HCT116 (cell line): Measurements from ENCODE around the gene C1QL4. TPM values are rescaled to one million over a fixed set of nuclear protein-coding genes. Genes with fewer than 3 reads are reported as not detected.

Experiments
- ATAC-seq: fragments of 200-7000 bp; cut with Tn5 transposase; 2 replicates; pipeline ENCODE4 v1.9.1; 2020; ENCODE audit warnings: mild to moderate bottlenecking, moderate library complexity
- BruUV-seq: library from RNA; stranded (reverse); fragments of 400-500 nt; replicated peaks from 2 replicates; lab custom pipeline; 2021; lab: Mats Ljungman, UMichigan
- CTCF ChIA-PET: fragments of 300-600 bp; sonication (Branson Sonifier 250); formaldehyde crosslinking; loops from one replicate; lab custom pipeline; 2021; ENCODE audit warnings: antibody characterized with exemption; lab: Charles Lee
- POLR2A ChIA-PET: fragments of 300-600, 350-600 bp; sonication (Branson Sonifier 250); formaldehyde crosslinking; loops from one replicate; lab custom pipeline; 2021; ENCODE audit warnings: antibody characterized with exemption; lab: Charles Lee
- RAD21 ChIA-PET, 2 experiments: fragments of 300-600 bp; sonication (Branson Sonifier 250); formaldehyde crosslinking; loops; one replicate each; lab custom pipeline; 2023; ENCODE audit warnings: low total read pairs in 2 of 2; ENCODE audit not compliant: uncharacterized antibody in 2 of 2, unreplicated experiment in 2 of 2, low non-redundant PET in 1 of 2; lab: Charles Lee
- DNase-seq: peaks from one replicate; pipeline ENCODE4 v3.0.0-alpha.2; 2010; ENCODE audit warnings: low read depth, low spot score
- H2AFZ ChIP-seq: fragments of 200-600 bp; shearing (Covaris generic), sonication (generic); 2 replicates; pipeline ENCODE4 v1.6.1; 2017; ENCODE audit warnings: low read depth, mixed run types, mixed read lengths, antibody characterized with exemption, low read length; ENCODE audit not compliant: poor library complexity, severe bottlenecking
- H3K27ac ChIP-seq: 2 replicates; pipeline ENCODE4 v1.5.1; 2012; ENCODE audit warnings: low read depth, low read length
- H3K27me3 ChIP-seq: fragments of 200-600 bp; sonication (generic); 2 replicates; pipeline ENCODE4 v1.6.1; 2016; ENCODE audit warnings: mixed run types, low read length, mixed read lengths; ENCODE audit not compliant: insufficient read depth
- H3K36me3 ChIP-seq, 2 experiments: fragments of 200-500 bp in 1 of 2; fragments of 200-600 bp in 1 of 2; sonication (Bioruptor generic) in 1 of 2; sonication (generic) in 1 of 2; 2 replicates each; pipeline versions ENCODE4 v1.5.1 to v1.6.1; 2014 to 2016; ENCODE audit warnings: low read length in 2 of 2, inconsistent platforms in 1 of 2, mixed read lengths in 1 of 2, mixed run types in 1 of 2; ENCODE audit not compliant: insufficient read depth in 2 of 2, control insufficient read depth in 1 of 2
- H3K4me1 ChIP-seq, 2 experiments: fragments of 200-600 bp in 1 of 2; sonication (generic) in 1 of 2; 2 replicates each; pipeline versions ENCODE4 v1.5.1 to v1.6.1; 2012 to 2017; ENCODE audit warnings: low read length in 2 of 2, inconsistent platforms in 1 of 2, mild to moderate bottlenecking in 1 of 2, mixed read lengths in 1 of 2, mixed run types in 1 of 2, moderate library complexity in 1 of 2; ENCODE audit not compliant: insufficient read depth in 2 of 2, control insufficient read depth in 1 of 2
- H3K4me2 ChIP-seq: fragments of 200-600 bp; sonication (generic); 2 replicates; pipeline ENCODE4 v1.6.1; 2017; ENCODE audit warnings: mixed run types, low read length, mixed read lengths
- H3K4me3 ChIP-seq, 2 experiments: fragments of 200-600 bp in 1 of 2; sonication (generic) in 1 of 2; replicated peaks in 1 of 2; 2 replicates each; pipeline ENCODE4 v1.5.1; 2011 to 2016; ENCODE audit warnings: low read length in 2 of 2, control low read depth in 1 of 2, low read depth in 1 of 2, mild to moderate bottlenecking in 1 of 2, mixed read lengths in 1 of 2, mixed run types in 1 of 2
- H3K79me2 ChIP-seq: fragments of 200-600 bp; sonication (generic); 2 replicates; pipeline ENCODE4 v1.6.1; 2017; ENCODE audit warnings: mild to moderate bottlenecking, mixed run types, low read length, moderate library complexity, mixed read lengths; ENCODE audit not compliant: insufficient read depth
- H3K9ac ChIP-seq: fragments of 200-600 bp; sonication (generic); 2 replicates; pipeline ENCODE4 v1.6.1; 2016; ENCODE audit warnings: low read length, mixed read lengths
- H3K9me2 ChIP-seq: fragments of 200-600 bp; sonication (generic), shearing (Covaris generic); 2 replicates; pipeline ENCODE4 v1.6.1; 2017; ENCODE audit warnings: mixed run types, mild to moderate bottlenecking, moderate library complexity; ENCODE audit not compliant: insufficient read depth
- H3K9me3 ChIP-seq, 2 experiments: fragments of 200-500 bp in 1 of 2; fragments of 200-600 bp in 1 of 2; sonication (Bioruptor generic) in 1 of 2; sonication (generic) in 1 of 2; 2 replicates each; pipeline ENCODE4 v1.6.1; 2014 to 2017; ENCODE audit warnings: low read length in 2 of 2, mixed read lengths in 2 of 2, inconsistent platforms in 1 of 2, low read depth in 1 of 2, mild to moderate bottlenecking in 1 of 2, mixed run types in 1 of 2, moderate library complexity in 1 of 2; ENCODE audit not compliant: control insufficient read depth in 1 of 2, insufficient read depth in 1 of 2
- H4K20me1 ChIP-seq: fragments of 200-600 bp; sonication (generic), shearing (Covaris generic); 2 replicates; pipeline ENCODE4 v1.6.1; 2017; ENCODE audit warnings: mixed run types, mild to moderate bottlenecking, moderate library complexity; ENCODE audit not compliant: insufficient read depth
- ELF1 ChIP-seq: IDR thresholded peaks from 2 replicates; pipeline ENCODE4 v1.6.1; 2012; ENCODE audit warnings: low read depth, borderline replicate concordance
- EZH2 ChIP-seq: fragments of 200-600 bp; sonication (generic); IDR thresholded peaks from 2 replicates; pipeline ENCODE4 v1.6.1; 2017; ENCODE audit warnings: antibody characterized with exemption, mixed run types
- EZH2phosphoT487 ChIP-seq: fragments of 200-600 bp; IDR thresholded peaks from 2 replicates; pipeline ENCODE4 v1.6.1; 2018; ENCODE audit warnings: antibody characterized with exemption, borderline replicate concordance
- JUND ChIP-seq: IDR thresholded peaks from 2 replicates; pipeline ENCODE4 v1.6.1; 2012
- POLR2A ChIP-seq: IDR thresholded peaks from 2 replicates; pipeline ENCODE4 v1.7.0; 2011; ENCODE audit warnings: borderline replicate concordance; ENCODE audit not compliant: insufficient read depth, insufficient read length; ENCODE audit errors: extremely low read depth
- POLR2AphosphoS5 ChIP-seq: IDR thresholded peaks from 2 replicates; pipeline ENCODE4 v1.6.1; 2011; ENCODE audit warnings: mild to moderate bottlenecking, low read depth, low read length, moderate library complexity
- RAD21 ChIP-seq: IDR thresholded peaks from 2 replicates; pipeline ENCODE4 v1.6.1; 2012; ENCODE audit warnings: low read depth, mild to moderate bottlenecking
- SIN3A ChIP-seq: IDR thresholded peaks from 2 replicates; pipeline ENCODE4 v1.6.1; 2012; ENCODE audit warnings: low read depth
- SP1 ChIP-seq: IDR thresholded peaks from 2 replicates; pipeline ENCODE4 v1.6.1; 2012; ENCODE audit warnings: low read depth
- SRF ChIP-seq: IDR thresholded peaks from 2 replicates; pipeline ENCODE4 v1.6.1; 2012; ENCODE audit warnings: low read depth
- TCF7L2 ChIP-seq: IDR thresholded peaks from 2 replicates; pipeline ENCODE4 v1.7.0; 2011; ENCODE audit warnings: borderline replicate concordance, inconsistent platforms; ENCODE audit not compliant: insufficient read depth, insufficient read length; ENCODE audit errors: extremely low read depth
- YY1 ChIP-seq: IDR thresholded peaks from 2 replicates; pipeline ENCODE4 v1.6.1; 2011; ENCODE audit warnings: low read length, low read depth, moderate library complexity, mild to moderate bottlenecking; ENCODE audit not compliant: insufficient replicate concordance; ENCODE audit errors: extremely low read depth
- intact Hi-C: fragments of 100-400 bp; cut with micrococcal nuclease; formaldehyde crosslinking; loops from 2 replicates; pipeline ENCODE4 v1.10.0; 2022
- total RNA-seq: library from RNA; stranded (reverse); gene quantifications from one replicate; pipeline ENCODE4 v1.2.1, GENCODE V29; 2021; ENCODE audit not compliant: unreplicated experiment
- TF ChIP-seq, protein P1 (sequence below), 3 experiments: fragments of 200-600 bp in 1 of 3; sonication (generic) in 1 of 3; IDR thresholded peaks in 2 of 3; conservative IDR thresholded peaks in 1 of 3; 2 replicates each; pipeline ENCODE4 v1.5.1; 2012 to 2017; ENCODE audit warnings: low read depth in 2 of 3, low read length in 2 of 3, antibody characterized with exemption in 1 of 3, borderline replicate concordance in 1 of 3, control low read depth in 1 of 3, mild to moderate bottlenecking in 1 of 3, mixed read lengths in 1 of 3, mixed run types in 1 of 3, moderate library complexity in 1 of 3; ENCODE audit not compliant: insufficient read depth in 1 of 3
- TF ChIP-seq, protein P2 (sequence below): IDR thresholded peaks from 2 replicates; pipeline ENCODE4 v1.6.1; 2011; ENCODE audit warnings: mild to moderate bottlenecking, low read length, moderate library complexity; ENCODE audit not compliant: insufficient replicate concordance; ENCODE audit errors: extremely low read depth
- TF ChIP-seq, protein P3 (sequence below): IDR thresholded peaks from 2 replicates; pipeline ENCODE4 v1.6.1; 2012; ENCODE audit warnings: low read depth
- TF ChIP-seq, protein P4 (sequence below): IDR thresholded peaks from 2 replicates; pipeline ENCODE4 v1.6.1; 2012

The C1QL4 gene
- total RNA-seq, 1 experiment from 2014 or later, result 8.1 TPM

DNA sequence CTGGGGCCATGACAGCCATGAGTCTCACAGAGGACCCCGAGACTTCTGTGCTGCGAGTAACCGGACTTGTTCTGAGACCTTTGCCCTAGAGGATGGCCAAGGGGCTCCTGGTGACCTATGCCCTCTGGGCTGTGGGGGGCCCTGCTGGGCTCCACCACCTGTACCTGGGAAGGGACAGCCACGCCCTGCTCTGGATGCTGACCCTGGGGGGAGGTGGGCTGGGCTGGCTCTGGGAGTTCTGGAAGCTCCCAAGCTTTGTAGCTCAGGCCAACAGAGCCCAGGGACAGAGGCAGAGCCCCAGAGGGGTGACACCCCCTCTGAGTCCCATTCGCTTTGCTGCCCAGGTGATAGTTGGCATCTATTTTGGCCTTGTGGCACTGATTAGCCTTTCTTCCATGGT is 11.8 kb upstream of the C1QL4 start:
- intact Hi-C loops, result no loop called here
- peaks cover 28 to 35% of the 10 kb centered on the region in 2 experiments for H3K4me1 ChIP-seq
- H3K36me3 ChIP-seq, result peaks cover 0 to 11% of the 10 kb centered on the region in 2 experiments; a peak in 2 of 4 replicates

More for the DNA sequence above, 11.8 kb upstream of the C1QL4 start:
- peak overlapping the region; percentile 79; the same call in 1 of the 2 replicates for H3K9ac ChIP-seq
- peak overlapping the region; percentile 80; the same call in 1 of the 2 replicates for H3K27ac ChIP-seq
- ChIA-PET POLR2A (interaction anchor here (2.7 kb wide), 1 partner anchor 9 kb away, joined by 16 read pairs; no protein-coding TSS in a partner anchor), RAD21 (no interaction called here), CTCF (interaction anchor here (0.9 to 4.2 kb wide), 5 partner anchors 10 to 232 kb away, joined by 4 to 74 read pairs (median 4); no protein-coding TSS in a partner anchor)
- no TSS peak for BruUV-seq
- ATAC-seq (no peak), DNase-seq (no peak)
- no peaks in the 10 kb centered on the region for H3K9me3 ChIP-seq
- no peak overlapping the region for H2AFZ ChIP-seq
- peaks cover 4% of the 10 kb centered on the region; the same call in 1 of the 2 replicates for H3K79me2 ChIP-seq
- no peaks in the 10 kb centered on the region for H4K20me1 ChIP-seq
- H3K9me2 ChIP-seq, result no peaks in the 10 kb centered on the region
- no peaks in the 10 kb centered on the region for H3K27me3 ChIP-seq
- H3K4me2 ChIP-seq, result peak overlapping the region; percentile 88
- H3K4me3 ChIP-seq, result peak overlapping the region; percentile 73 to 80
- TF ChIP-seq ELF1 (no peak), EZH2 (no peak), SIN3A (no peak), TCF7L2 (no peak), EZH2phosphoT487 (no peak), SRF (no peak), RAD21 (no peak), SP1 (no peak), JUND (no peak), POLR2AphosphoS5 (no peak), POLR2A (no peak), YY1 (no peak)
- TF ChIP-seq, protein P1, sequence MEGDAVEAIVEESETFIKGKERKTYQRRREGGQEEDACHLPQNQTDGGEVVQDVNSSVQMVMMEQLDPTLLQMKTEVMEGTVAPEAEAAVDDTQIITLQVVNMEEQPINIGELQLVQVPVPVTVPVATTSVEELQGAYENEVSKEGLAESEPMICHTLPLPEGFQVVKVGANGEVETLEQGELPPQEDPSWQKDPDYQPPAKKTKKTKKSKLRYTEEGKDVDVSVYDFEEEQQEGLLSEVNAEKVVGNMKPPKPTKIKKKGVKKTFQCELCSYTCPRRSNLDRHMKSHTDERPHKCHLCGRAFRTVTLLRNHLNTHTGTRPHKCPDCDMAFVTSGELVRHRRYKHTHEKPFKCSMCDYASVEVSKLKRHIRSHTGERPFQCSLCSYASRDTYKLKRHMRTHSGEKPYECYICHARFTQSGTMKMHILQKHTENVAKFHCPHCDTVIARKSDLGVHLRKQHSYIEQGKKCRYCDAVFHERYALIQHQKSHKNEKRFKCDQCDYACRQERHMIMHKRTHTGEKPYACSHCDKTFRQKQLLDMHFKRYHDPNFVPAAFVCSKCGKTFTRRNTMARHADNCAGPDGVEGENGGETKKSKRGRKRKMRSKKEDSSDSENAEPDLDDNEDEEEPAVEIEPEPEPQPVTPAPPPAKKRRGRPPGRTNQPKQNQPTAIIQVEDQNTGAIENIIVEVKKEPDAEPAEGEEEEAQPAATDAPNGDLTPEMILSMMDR (IDR thresholded peaks at IDR 0.05 in 2 of 3, conservative IDR thresholded peaks at IDR 0.05 in 1 of 3; ENCODE audit: borderline replicate concordance in 1 of 3, insufficient read depth in 1 of 3, low read depth in 2 of 3, low read length in 2 of 3), result no peak
- TF ChIP-seq, protein P2, sequence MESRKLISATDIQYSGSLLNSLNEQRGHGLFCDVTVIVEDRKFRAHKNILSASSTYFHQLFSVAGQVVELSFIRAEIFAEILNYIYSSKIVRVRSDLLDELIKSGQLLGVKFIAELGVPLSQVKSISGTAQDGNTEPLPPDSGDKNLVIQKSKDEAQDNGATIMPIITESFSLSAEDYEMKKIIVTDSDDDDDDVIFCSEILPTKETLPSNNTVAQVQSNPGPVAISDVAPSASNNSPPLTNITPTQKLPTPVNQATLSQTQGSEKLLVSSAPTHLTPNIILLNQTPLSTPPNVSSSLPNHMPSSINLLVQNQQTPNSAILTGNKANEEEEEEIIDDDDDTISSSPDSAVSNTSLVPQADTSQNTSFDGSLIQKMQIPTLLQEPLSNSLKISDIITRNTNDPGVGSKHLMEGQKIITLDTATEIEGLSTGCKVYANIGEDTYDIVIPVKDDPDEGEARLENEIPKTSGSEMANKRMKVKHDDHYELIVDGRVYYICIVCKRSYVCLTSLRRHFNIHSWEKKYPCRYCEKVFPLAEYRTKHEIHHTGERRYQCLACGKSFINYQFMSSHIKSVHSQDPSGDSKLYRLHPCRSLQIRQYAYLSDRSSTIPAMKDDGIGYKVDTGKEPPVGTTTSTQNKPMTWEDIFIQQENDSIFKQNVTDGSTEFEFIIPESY, result no peak
- TF ChIP-seq, protein P3, sequence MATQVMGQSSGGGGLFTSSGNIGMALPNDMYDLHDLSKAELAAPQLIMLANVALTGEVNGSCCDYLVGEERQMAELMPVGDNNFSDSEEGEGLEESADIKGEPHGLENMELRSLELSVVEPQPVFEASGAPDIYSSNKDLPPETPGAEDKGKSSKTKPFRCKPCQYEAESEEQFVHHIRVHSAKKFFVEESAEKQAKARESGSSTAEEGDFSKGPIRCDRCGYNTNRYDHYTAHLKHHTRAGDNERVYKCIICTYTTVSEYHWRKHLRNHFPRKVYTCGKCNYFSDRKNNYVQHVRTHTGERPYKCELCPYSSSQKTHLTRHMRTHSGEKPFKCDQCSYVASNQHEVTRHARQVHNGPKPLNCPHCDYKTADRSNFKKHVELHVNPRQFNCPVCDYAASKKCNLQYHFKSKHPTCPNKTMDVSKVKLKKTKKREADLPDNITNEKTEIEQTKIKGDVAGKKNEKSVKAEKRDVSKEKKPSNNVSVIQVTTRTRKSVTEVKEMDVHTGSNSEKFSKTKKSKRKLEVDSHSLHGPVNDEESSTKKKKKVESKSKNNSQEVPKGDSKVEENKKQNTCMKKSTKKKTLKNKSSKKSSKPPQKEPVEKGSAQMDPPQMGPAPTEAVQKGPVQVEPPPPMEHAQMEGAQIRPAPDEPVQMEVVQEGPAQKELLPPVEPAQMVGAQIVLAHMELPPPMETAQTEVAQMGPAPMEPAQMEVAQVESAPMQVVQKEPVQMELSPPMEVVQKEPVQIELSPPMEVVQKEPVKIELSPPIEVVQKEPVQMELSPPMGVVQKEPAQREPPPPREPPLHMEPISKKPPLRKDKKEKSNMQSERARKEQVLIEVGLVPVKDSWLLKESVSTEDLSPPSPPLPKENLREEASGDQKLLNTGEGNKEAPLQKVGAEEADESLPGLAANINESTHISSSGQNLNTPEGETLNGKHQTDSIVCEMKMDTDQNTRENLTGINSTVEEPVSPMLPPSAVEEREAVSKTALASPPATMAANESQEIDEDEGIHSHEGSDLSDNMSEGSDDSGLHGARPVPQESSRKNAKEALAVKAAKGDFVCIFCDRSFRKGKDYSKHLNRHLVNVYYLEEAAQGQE, result no peak
- TF ChIP-seq, protein P4, sequence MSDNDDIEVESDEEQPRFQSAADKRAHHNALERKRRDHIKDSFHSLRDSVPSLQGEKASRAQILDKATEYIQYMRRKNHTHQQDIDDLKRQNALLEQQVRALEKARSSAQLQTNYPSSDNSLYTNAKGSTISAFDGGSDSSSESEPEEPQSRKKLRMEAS, result no peak
